ENCODE results near the gene GPC1.
A peak's percentile ranks its signal among the peaks of the same experiment; 100 is the strongest.

The GPC1 gene

GRCh38 chr2:240462073-240462706 is 26.7 kb downstream of the GPC1 start:
- Histone ChIP-seq H3K27ac (no peak overlapping the region), H3K4me3 (no peak overlapping the region)
- DNase-seq (ENCODE audit: low spot score): peak; percentile 72
- TF ChIP-seq, protein P1, sequence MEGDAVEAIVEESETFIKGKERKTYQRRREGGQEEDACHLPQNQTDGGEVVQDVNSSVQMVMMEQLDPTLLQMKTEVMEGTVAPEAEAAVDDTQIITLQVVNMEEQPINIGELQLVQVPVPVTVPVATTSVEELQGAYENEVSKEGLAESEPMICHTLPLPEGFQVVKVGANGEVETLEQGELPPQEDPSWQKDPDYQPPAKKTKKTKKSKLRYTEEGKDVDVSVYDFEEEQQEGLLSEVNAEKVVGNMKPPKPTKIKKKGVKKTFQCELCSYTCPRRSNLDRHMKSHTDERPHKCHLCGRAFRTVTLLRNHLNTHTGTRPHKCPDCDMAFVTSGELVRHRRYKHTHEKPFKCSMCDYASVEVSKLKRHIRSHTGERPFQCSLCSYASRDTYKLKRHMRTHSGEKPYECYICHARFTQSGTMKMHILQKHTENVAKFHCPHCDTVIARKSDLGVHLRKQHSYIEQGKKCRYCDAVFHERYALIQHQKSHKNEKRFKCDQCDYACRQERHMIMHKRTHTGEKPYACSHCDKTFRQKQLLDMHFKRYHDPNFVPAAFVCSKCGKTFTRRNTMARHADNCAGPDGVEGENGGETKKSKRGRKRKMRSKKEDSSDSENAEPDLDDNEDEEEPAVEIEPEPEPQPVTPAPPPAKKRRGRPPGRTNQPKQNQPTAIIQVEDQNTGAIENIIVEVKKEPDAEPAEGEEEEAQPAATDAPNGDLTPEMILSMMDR (IDR thresholded peaks at IDR 0.05): no peak

- H3K4me3 ChIP-seq: no peak overlapping the region
- DNase-seq (ENCODE audit: low spot score): no peak
- H3K27ac ChIP-seq: no peak overlapping the region
- TF ChIP-seq, protein P1 (IDR thresholded peaks at IDR 0.05): no peak
Observed at GRCh38 chr2:240462707-240463273, 27.3 kb downstream of the GPC1 start.

DNA sequence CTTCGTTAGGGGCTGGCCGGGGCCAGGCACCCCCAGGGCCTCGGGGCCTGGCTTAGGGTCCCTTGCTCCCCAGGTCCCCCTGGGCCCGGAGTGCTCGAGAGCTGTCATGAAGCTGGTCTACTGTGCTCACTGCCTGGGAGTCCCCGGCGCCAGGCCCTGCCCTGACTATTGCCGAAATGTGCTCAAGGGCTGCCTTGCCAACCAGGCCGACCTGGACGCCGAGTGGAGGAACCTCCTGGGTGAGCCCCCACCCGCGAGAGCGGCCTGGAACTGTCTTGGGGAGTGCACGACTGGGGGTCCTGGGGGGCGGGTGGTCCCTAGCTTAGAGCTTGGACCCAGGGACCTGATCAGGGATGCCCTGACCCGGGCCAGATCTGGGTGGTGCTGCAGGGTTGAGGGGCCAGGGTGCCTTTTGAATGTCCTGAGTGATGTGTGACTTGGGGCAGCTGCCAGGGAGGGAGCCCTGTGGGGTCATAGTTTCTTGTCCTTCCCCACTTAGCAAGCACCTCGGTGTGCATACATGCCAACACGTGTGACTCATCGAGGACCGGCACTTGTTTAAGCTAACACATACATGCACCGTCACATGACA is 27.9 kb downstream of the GPC1 start:
- Histone ChIP-seq H3K4me3 (no peak overlapping the region), H3K27ac (no peak overlapping the region)
- peak; percentile 68 for DNase-seq (ENCODE audit: low spot score)
- TF ChIP-seq, protein P1 (IDR thresholded peaks at IDR 0.05): no peak

DNA sequence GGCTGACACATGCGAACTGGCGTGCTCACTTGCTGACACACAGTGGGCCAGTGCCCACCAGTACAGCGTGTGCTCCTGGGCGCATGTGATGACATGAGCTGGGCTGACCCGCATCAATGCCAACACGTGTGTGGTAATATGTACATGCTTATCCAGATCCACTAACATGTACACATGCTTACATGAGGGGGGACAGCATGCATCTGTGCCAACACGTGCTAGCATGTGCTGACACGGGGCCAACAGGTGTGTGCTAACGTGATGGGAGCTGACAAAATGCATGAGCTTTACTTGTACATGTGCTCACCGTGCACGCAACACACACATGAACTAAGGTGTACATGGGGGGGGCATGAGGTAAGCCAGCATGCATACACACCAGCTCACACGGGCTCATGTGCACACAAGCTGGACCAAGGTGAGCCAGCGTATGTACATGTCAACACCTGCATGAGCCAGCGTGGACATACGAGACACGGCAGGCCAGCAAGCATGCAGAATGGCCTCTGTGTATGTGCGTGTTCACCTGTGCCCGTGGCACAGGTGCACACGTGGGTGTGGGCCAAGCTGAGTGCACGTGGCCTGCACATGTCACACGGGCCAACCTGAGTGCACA is 28.5 kb downstream of the GPC1 start:
- peak; percentile 71 for DNase-seq (ENCODE audit: low spot score)
- TF ChIP-seq, protein P1 (IDR thresholded peaks at IDR 0.05): no peak
- no peak overlapping the region for H3K4me3 ChIP-seq
- H3K27ac ChIP-seq: no peak overlapping the region

DNA sequence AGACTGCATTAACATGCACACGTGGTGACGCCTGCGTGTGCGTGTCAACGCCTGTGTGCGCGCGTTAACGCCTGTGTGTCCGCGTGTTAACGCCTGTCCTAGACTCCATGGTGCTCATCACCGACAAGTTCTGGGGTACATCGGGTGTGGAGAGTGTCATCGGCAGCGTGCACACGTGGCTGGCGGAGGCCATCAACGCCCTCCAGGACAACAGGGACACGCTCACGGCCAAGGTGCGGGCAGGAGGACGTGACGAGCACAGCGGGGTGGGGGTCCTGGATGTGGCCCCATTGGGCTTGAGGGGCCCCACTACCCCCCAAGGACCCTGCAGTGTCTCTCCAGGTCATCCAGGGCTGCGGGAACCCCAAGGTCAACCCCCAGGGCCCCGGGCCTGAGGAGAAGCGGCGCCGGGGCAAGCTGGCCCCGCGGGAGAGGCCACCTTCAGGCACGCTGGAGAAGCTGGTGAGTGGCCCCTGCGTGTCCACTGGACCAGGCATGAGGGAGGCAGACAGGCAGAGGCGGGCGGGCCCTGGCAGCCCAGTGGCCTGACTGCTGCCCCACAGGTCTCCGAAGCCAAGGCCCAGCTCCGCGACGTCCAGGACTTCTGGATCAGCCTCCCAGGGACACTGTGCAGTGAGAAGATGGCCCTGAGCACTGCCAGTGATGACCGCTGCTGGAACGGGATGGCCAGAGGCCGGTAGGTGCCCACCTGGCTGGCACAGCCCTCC is 29.2 kb downstream of the GPC1 start:
- no peak for DNase-seq (ENCODE audit: low spot score)
- no peak overlapping the region for H3K4me3 ChIP-seq
- TF ChIP-seq, protein P1 (IDR thresholded peaks at IDR 0.05): no peak
- H3K27ac ChIP-seq: no peak overlapping the region

DNA sequence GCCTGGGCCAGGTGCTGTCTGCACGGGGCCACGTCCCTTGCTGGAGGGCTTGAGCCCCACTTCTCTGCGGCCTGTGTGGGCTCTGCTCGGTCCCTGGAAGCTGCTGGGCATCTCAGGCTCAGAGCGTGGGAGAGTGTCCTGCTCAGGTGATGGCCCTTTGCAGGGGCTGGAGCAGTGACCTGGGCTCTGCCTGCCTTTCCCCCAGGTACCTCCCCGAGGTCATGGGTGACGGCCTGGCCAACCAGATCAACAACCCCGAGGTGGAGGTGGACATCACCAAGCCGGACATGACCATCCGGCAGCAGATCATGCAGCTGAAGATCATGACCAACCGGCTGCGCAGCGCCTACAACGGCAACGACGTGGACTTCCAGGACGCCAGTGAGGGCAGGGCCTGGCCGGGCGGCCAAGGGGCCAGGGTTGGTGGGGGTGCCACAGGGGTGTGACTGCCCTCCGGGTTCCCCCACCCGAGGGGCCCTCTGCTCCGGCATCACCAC is 29.9 kb downstream of the GPC1 start:
- Histone ChIP-seq H3K27ac (no peak overlapping the region), H3K4me3 (no peak overlapping the region)
- TF ChIP-seq, protein P1 (IDR thresholded peaks at IDR 0.05): no peak
- no peak for DNase-seq (ENCODE audit: low spot score)

Data from coronary artery (tissue), 2 donors.